NCI-H226 (cell line): ENCODE data around the gene ZBTB49.
A peak's percentile ranks its signal among the peaks of the same experiment; 100 is the strongest.

ENCODE experiments used
- DNase-seq: peaks from one replicate; pipeline ENCODE4 v3.0.0-alpha.2; 2015

The ZBTB49 gene

GRCh38 chr4:4284827-4285618 lies 5.0 kb upstream of the ZBTB49 start:
- DNase-seq: peak; percentile 65

GRCh38 chr4:4288098-4288497 lies 2.0 kb upstream of the ZBTB49 start:
- DNase-seq: no peak

- no peak for DNase-seq
Observed at GRCh38 chr4:4289055-4289454, 996 bp upstream of the ZBTB49 start.

GRCh38 chr4:4289597-4289940 lies 482 bp upstream of the ZBTB49 start:
- no peak for DNase-seq

- DNase-seq: no peak
Observed at GRCh38 chr4:4293279-4293678, 3.2 kb downstream of the ZBTB49 start.

- DNase-seq: no peak
Observed at GRCh38 chr4:4296283-4296846, 6.3 kb downstream of the ZBTB49 start.

GRCh38 chr4:4299006-4299405 lies 9.0 kb downstream of the ZBTB49 start:
- no peak for DNase-seq

GRCh38 chr4:4302001-4302400 lies 11.9 kb downstream of the ZBTB49 start:
- no peak for DNase-seq

GRCh38 chr4:4302416-4302815 lies 12.4 kb downstream of the ZBTB49 start:
- no peak for DNase-seq

GRCh38 chr4:4306920-4307319 lies 16.9 kb downstream of the ZBTB49 start:
- no peak for DNase-seq

- no peak for DNase-seq
Observed at GRCh38 chr4:4308800-4309441, 18.9 kb downstream of the ZBTB49 start.

- DNase-seq: no peak
Observed at GRCh38 chr4:4311193-4311592, 21.1 kb downstream of the ZBTB49 start.

GRCh38 chr4:4315461-4316149 lies 25.6 kb downstream of the ZBTB49 start:
- DNase-seq: no peak

GRCh38 chr4:4316150-4316495 lies 26.1 kb downstream of the ZBTB49 start:
- DNase-seq: no peak

- no peak for DNase-seq
Observed at GRCh38 chr4:4317496-4318232, 27.6 kb downstream of the ZBTB49 start.

- DNase-seq: no peak
Observed at GRCh38 chr4:4320528-4320927, 30.5 kb downstream of the ZBTB49 start.

GRCh38 chr4:4320951-4321714 lies 31.1 kb downstream of the ZBTB49 start:
- DNase-seq: no peak

- no peak for DNase-seq
Observed at GRCh38 chr4:4321951-4322688, 32.1 kb downstream of the ZBTB49 start.

- no peak for DNase-seq
Observed at GRCh38 chr4:4323705-4324534, 33.9 kb downstream of the ZBTB49 start.

- no peak for DNase-seq
Observed at GRCh38 chr4:4325321-4325720, 35.3 kb downstream of the ZBTB49 start.

GRCh38 chr4:4326166-4326565 lies 36.1 kb downstream of the ZBTB49 start:
- no peak for DNase-seq
